HG03039 (cell line): ENCODE results near the gene GRIA4.
A peak's percentile ranks its signal among the peaks of the same experiment; 100 is the strongest.
"Not testable (repeated sequence)": the region's sequence is repeated elsewhere in the genome, so short reads cannot be mapped to it uniquely, and the experiment has no call there.

Experiments
- ATAC-seq: cut with Tn5 transposase; IDR thresholded peaks from one replicate; pipeline ENCODE4 v1.9.1; 2021; ENCODE audit warnings: mild to moderate bottlenecking, moderate library complexity; ENCODE audit not compliant: unreplicated experiment

The GRIA4 gene

GRCh38 chr11:105986554-105986953 is 376.7 kb downstream of the GRIA4 start:
- no peak for ATAC-seq

GRCh38 chr11:105988197-105988596 is 378.3 kb downstream of the GRIA4 start:
- ATAC-seq = no peak

GRCh38 chr11:105989124-105989523 is 379.3 kb downstream of the GRIA4 start:
- ATAC-seq = no peak

GRCh38 chr11:105991888-105992287 is 382.0 kb downstream of the GRIA4 start:
- ATAC-seq = no peak

- ATAC-seq = no peak
Observed at GRCh38 chr11:106001304-106002012, 391.6 kb downstream of the GRIA4 start.

- ATAC-seq = not testable (repeated sequence)
Observed at GRCh38 chr11:106003094-106003493, 393.2 kb downstream of the GRIA4 start.

GRCh38 chr11:106011481-106011880 is 401.6 kb downstream of the GRIA4 start:
- ATAC-seq = no peak

- no peak for ATAC-seq
Observed at GRCh38 chr11:106012744-106013143, 402.9 kb downstream of the GRIA4 start.

GRCh38 chr11:106014035-106014434 is 404.2 kb downstream of the GRIA4 start:
- ATAC-seq = no peak

- ATAC-seq = no peak
Observed at GRCh38 chr11:106014620-106015019, 404.7 kb downstream of the GRIA4 start.

- ATAC-seq = no peak
Observed at GRCh38 chr11:106015066-106015465, 405.2 kb downstream of the GRIA4 start.

GRCh38 chr11:106017093-106017492 is 407.2 kb downstream of the GRIA4 start:
- no peak for ATAC-seq

GRCh38 chr11:106021181-106021966 is 411.5 kb downstream of the GRIA4 start:
- ATAC-seq = peak; percentile 0

- ATAC-seq = peak; percentile 98
Observed at GRCh38 chr11:106021967-106022794, 412.3 kb downstream of the GRIA4 start, which contains the start of gene MSANTD4. Gene MSANTD4, minus strand, starts transcription at chr11:106022240. Its CDS starts 11,323 bp downstream, at chr11:106010917.

GRCh38 chr11:106022795-106023275 is 413.0 kb downstream of the GRIA4 start:
- ATAC-seq = no peak

GRCh38 chr11:106030609-106031008 is 420.7 kb downstream of the GRIA4 start:
- ATAC-seq = no peak

GRCh38 chr11:106031202-106031810 is 421.4 kb downstream of the GRIA4 start:
- ATAC-seq = no peak
